B cell (primary cell): ENCODE data around the gene GTF3C5. TPM values are rescaled to one million over a fixed set of nuclear protein-coding genes. Genes with fewer than 3 reads are reported as not detected.

Experiments used
- ATAC-seq: fragments of 200-7000 bp; cut with Tn5 transposase; one replicate; pipeline ENCODE4 v1.10.0; 2021; ENCODE audit warnings: low read depth, mild to moderate bottlenecking, moderate number of reproducible peaks, moderate library complexity
- CTCF ChIA-PET: fragments of 350-600 bp; sonication (Branson Sonifier 250); formaldehyde crosslinking; loops from one replicate; lab custom pipeline; 2021; ENCODE audit warnings: antibody characterized with exemption, inconsistent platforms; lab: Charles Lee
- POLR2A ChIA-PET: fragments of 350-600 bp; sonication (Branson Sonifier 250); formaldehyde crosslinking; loops from one replicate; lab custom pipeline; 2021; ENCODE audit warnings: antibody characterized with exemption; lab: Charles Lee
- DNase-seq: peaks from one replicate; pipeline ENCODE4 v3.0.0; 2013
- H2AFZ ChIP-seq: 2 replicates; pipeline ENCODE4 v1.6.1; 2012; ENCODE audit warnings: mild to moderate bottlenecking, low read depth, low read length; ENCODE audit not compliant: insufficient read depth, poor library complexity, severe bottlenecking
- H3K27ac ChIP-seq, 2 donors: 1 replicate in 1 of 2; 2 replicates in 1 of 2; pipeline ENCODE4 v1.5.1; 2012 to 2013; ENCODE audit warnings: low read length in 2 of 2, mild to moderate bottlenecking in 2 of 2, moderate library complexity in 1 of 2
- H3K27me3 ChIP-seq, 4 experiments: fragments of 200-600 bp in 1 of 4; sonication (generic) in 1 of 4; replicated peaks in 1 of 4; 1 replicate in 2 of 4; 2 replicates in 2 of 4; pipeline versions ENCODE4 v1.6.1 to v1.7.0; 2013 to 2016; ENCODE audit warnings: low read length in 3 of 4, mild to moderate bottlenecking in 2 of 4, mixed read lengths in 1 of 4, moderate library complexity in 1 of 4; ENCODE audit not compliant: insufficient read depth in 4 of 4, control insufficient read depth in 3 of 4; ENCODE audit errors: control extremely low read depth in 1 of 4
- H3K36me3 ChIP-seq, 2 experiments: replicated peaks in 1 of 2; 1 replicate in 1 of 2; 2 replicates in 1 of 2; pipeline versions ENCODE4 v1.6.1 to v1.7.1; 2013; ENCODE audit warnings: low read length in 1 of 2; ENCODE audit not compliant: insufficient read depth in 2 of 2, control insufficient read depth in 1 of 2; ENCODE audit errors: control extremely low read depth in 1 of 2, extremely low read depth in 1 of 2
- H3K4me1 ChIP-seq, 2 donors: fragments of 200-600 bp in 1 of 2; sonication (generic) in 1 of 2; 1 replicate in 1 of 2; 2 replicates in 1 of 2; pipeline versions ENCODE4 v1.5.1 to v1.6.1; 2013 to 2017; ENCODE audit warnings: low read length in 2 of 2; ENCODE audit not compliant: control insufficient read depth in 2 of 2, insufficient read depth in 2 of 2
- H3K4me2 ChIP-seq: replicated peaks from 2 replicates; pipeline ENCODE3; 2012; ENCODE audit warnings: mild to moderate bottlenecking, low read depth, low read length; ENCODE audit not compliant: poor library complexity, severe bottlenecking
- H3K4me3 ChIP-seq, 5 experiments: fragments of 200-600 bp in 1 of 5; sonication (generic) in 1 of 5; 1 replicate in 3 of 5; 2 replicates in 2 of 5; pipeline versions ENCODE4 v1.5.1 to v1.7.0; 2011 to 2016; ENCODE audit warnings: low read length in 4 of 5, mild to moderate bottlenecking in 4 of 5, low read depth in 2 of 5, control low read depth in 1 of 5, moderate library complexity in 1 of 5; ENCODE audit not compliant: insufficient read depth in 1 of 5; ENCODE audit errors: control extremely low read depth in 1 of 5, extremely low read depth in 1 of 5
- H3K79me2 ChIP-seq: fragments of 200-600 bp; sonication (generic); one replicate; pipeline ENCODE4 v1.6.0; 2016; ENCODE audit warnings: low read length; ENCODE audit not compliant: control insufficient read depth, insufficient read depth
- H3K9ac ChIP-seq: fragments of 200-600 bp; sonication (generic); 2 replicates; pipeline ENCODE4 v1.6.1; 2017; ENCODE audit warnings: mild to moderate bottlenecking, low read length, moderate library complexity
- H3K9me3 ChIP-seq, 3 donors: one replicate each; pipeline versions ENCODE4 v1.6.1 to v1.7.1; 2013; ENCODE audit warnings: low read length in 2 of 3; ENCODE audit not compliant: control insufficient read depth in 2 of 3, insufficient read depth in 1 of 3; ENCODE audit errors: control extremely low read depth in 1 of 3
- H4K20me1 ChIP-seq: 2 replicates; pipeline ENCODE4 v1.6.0; 2012; ENCODE audit warnings: mild to moderate bottlenecking, low read length; ENCODE audit not compliant: insufficient read depth, control insufficient read depth, poor library complexity, severe bottlenecking
- H3K27ac Mint-ChIP-seq: one replicate; pipeline ENCODE4 v1.8.0; 2021; ENCODE audit warnings: mixed read lengths
- H3K27me3 Mint-ChIP-seq: one replicate; pipeline ENCODE4 v1.8.0; 2021; ENCODE audit warnings: mixed read lengths
- H3K4me1 Mint-ChIP-seq: one replicate; pipeline ENCODE4 v1.8.0; 2021; ENCODE audit warnings: mixed read lengths
- H3K4me3 Mint-ChIP-seq: one replicate; pipeline ENCODE4 v1.8.0; 2021; ENCODE audit warnings: mixed read lengths
- H3K9me3 Mint-ChIP-seq: one replicate; pipeline ENCODE4 v1.8.0; 2022; ENCODE audit warnings: mixed read lengths; ENCODE audit not compliant: insufficient read depth
- EZH2 ChIP-seq: IDR thresholded peaks from 2 replicates; pipeline ENCODE4 v1.6.1; 2012; ENCODE audit warnings: borderline replicate concordance, low read depth, mild to moderate bottlenecking, moderate library complexity, low read length; ENCODE audit not compliant: insufficient read depth, poor library complexity, severe bottlenecking
- WGBS: methylation state at CpG from one replicate; pipeline ENCODE4 v1.1.5; 2013; ENCODE audit warnings: missing lambda C conversion rate; ENCODE audit not compliant: insufficient coverage; 5-methylcytosine and 5-hydroxymethylcytosine counted together
- intact Hi-C: fragments of 100-400 bp; cut with micrococcal nuclease; formaldehyde crosslinking; loops from one replicate; pipeline ENCODE4 v1.10.0; 2022
- polyA plus RNA-seq: library from polyadenylated mRNA; depleted of rRNA; stranded (reverse); fragments of >200 nt; gene quantifications from 2 replicates; pipeline ENCODE4 v1.2.3, GENCODE V29; 2012
- total RNA-seq, 2 donors: library from RNA; stranded (reverse); fragments of 120-200 nt in 1 of 2; gene quantifications; 1 replicate in 1 of 2; 2 replicates in 1 of 2; pipeline versions ENCODE4 v1.2.3 to v1.2.4, GENCODE V29; 2013 to 2022
- TF ChIP-seq, protein P1 (sequence below): fragments of 200-600 bp; IDR thresholded peaks from one replicate; pipeline ENCODE4 v1.8.0; 2022; ENCODE audit warnings: antibody characterized with exemption, mild to moderate bottlenecking

The GTF3C5 gene
- total and polyA plus RNA-seq, 2 donors (not counting 1 experiment from before 2014, with no cell fraction given), result 80.5 to 91.2 TPM

DNA sequence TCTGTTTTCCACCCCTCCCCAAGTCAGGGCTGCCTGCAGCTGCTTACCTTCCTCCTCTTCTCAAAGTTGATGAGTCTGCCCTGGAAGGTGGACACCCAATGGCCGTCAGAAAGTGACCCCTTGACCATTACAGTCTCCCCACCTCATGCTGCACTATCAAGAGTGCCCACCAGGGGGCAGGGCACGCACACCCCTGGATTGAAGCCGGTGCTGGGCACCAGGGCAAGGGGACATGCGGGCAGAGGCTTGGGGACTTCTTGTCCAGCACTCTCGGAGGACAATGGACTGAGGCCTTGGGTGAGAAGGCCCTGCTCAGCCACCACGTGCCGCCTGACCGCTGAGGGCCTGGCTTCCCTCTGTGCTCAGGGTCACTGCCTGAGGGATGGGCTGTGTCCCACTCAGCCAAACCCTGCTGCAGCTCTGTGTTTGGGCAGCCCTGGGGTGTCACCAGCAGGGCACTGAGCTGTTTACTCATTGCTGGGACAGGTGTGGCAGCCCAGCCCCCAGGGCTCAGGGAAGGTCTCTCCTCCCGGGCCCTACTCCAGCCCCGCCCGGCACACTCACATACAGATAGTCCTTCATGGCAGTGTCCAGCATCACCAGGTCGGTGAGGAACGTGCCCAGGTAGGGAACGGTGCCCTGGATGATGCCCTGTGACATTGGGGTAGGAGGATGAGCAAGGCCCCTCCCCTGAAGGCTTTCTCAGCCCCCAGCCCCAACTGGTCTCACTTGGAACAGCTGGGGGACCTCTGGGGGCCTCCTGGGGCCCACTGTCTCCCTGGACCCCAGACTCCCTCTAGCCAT, 72.6 kb downstream of the GTF3C5 start:
- H3K9ac ChIP-seq, result no peak overlapping the region
- H2AFZ ChIP-seq, result no peak overlapping the region
- H3K27me3 Mint-ChIP-seq, result no peaks in the 10 kb centered on the region
- CTCF ChIA-PET, result interaction anchor here (0.7 to 26.5 kb wide), 15 partner anchors 10 to 82 kb away, joined by 3 to 599 read pairs (median 5); partner anchors contain the start of gene RALGDS
- H3K4me1 Mint-ChIP-seq, result no peaks in the 10 kb centered on the region
- no peak overlapping the region for H3K27ac ChIP-seq
- no peaks in the 10 kb centered on the region for H3K4me1 ChIP-seq
- H3K9me3 Mint-ChIP-seq, result no peaks in the 10 kb centered on the region
- no peaks in the 10 kb centered on the region for H3K27me3 ChIP-seq
- WGBS, result 76% methylated on average over 13 of the region's 14 CpGs
- no peak overlapping the region for H3K4me3 Mint-ChIP-seq
- POLR2A ChIA-PET, result interaction anchor here (0.9 to 1.1 kb wide), 2 partner anchors 41 to 44 kb away, joined by 4 to 5 read pairs; no protein-coding TSS in a partner anchor
- ATAC-seq, result peak; percentile 89
- H3K79me2 ChIP-seq, result no peaks in the 10 kb centered on the region
- no peaks in the 10 kb centered on the region for H4K20me1 ChIP-seq
- H3K9me3 ChIP-seq, result peaks cover 0 to 5% (median 0%) of the 10 kb centered on the region in 3 donors
- TF ChIP-seq EZH2, result no peak
- TF ChIP-seq, protein P1, sequence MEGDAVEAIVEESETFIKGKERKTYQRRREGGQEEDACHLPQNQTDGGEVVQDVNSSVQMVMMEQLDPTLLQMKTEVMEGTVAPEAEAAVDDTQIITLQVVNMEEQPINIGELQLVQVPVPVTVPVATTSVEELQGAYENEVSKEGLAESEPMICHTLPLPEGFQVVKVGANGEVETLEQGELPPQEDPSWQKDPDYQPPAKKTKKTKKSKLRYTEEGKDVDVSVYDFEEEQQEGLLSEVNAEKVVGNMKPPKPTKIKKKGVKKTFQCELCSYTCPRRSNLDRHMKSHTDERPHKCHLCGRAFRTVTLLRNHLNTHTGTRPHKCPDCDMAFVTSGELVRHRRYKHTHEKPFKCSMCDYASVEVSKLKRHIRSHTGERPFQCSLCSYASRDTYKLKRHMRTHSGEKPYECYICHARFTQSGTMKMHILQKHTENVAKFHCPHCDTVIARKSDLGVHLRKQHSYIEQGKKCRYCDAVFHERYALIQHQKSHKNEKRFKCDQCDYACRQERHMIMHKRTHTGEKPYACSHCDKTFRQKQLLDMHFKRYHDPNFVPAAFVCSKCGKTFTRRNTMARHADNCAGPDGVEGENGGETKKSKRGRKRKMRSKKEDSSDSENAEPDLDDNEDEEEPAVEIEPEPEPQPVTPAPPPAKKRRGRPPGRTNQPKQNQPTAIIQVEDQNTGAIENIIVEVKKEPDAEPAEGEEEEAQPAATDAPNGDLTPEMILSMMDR, result peak; percentile 97
- no peak overlapping the region for H3K4me3 ChIP-seq
- H3K36me3 ChIP-seq, result peaks cover 0 to 79% of the 10 kb centered on the region in 2 experiments
- intact Hi-C loops, result loop anchor here (1.0 kb wide), 4 partner anchors 18 to 77 kb away; partner anchors contain the start of gene RALGDS
- DNase-seq, result peak; percentile 74
- H3K27ac Mint-ChIP-seq, result peak overlapping the region; percentile 21
- no peak overlapping the region for H3K4me2 ChIP-seq
